CD4-positive, alpha-beta T cell treated with Interleukin-17A for 1 hour (primary cell): Measurements from ENCODE around the gene INTS6.

Source experiments
- DNase-seq: peaks from one replicate; pipeline ENCODE4 v3.0.0-alpha.2; 2020

INTS6 gene

GRCh38 chr13:51341232-51341631 lies 111.6 kb downstream of the INTS6 start:
- DNase-seq: no peak

GRCh38 chr13:51339952-51340732 lies 112.7 kb downstream of the INTS6 start:
- no peak for DNase-seq

GRCh38 chr13:51339354-51339753 lies 113.5 kb downstream of the INTS6 start, which contains the start of gene SERPINE3:
Gene SERPINE3 (plus strand): TSS chr13:51339691. CDS start chr13:51341092, 1,401 bp downstream.
- DNase-seq: no peak

GRCh38 chr13:51336746-51337145 lies 116.1 kb downstream of the INTS6 start:
- DNase-seq: no peak

GRCh38 chr13:51333826-51334225 lies 119.0 kb downstream of the INTS6 start:
- DNase-seq: no peak

- no peak for DNase-seq
These were observed 119.4 kb downstream of the INTS6 start for GRCh38 chr13:51333421-51333820.

GRCh38 chr13:51332566-51333361 lies 120.1 kb downstream of the INTS6 start:
- DNase-seq: no peak

GRCh38 chr13:51331354-51331861 lies 121.4 kb downstream of the INTS6 start:
- DNase-seq: no peak

- DNase-seq: no peak
These were observed 122.0 kb downstream of the INTS6 start for GRCh38 chr13:51330791-51331190.

GRCh38 chr13:51329606-51330005 lies 123.2 kb downstream of the INTS6 start:
- no peak for DNase-seq

GRCh38 chr13:51328488-51328887 lies 124.3 kb downstream of the INTS6 start:
- DNase-seq: no peak

GRCh38 chr13:51327961-51328360 lies 124.9 kb downstream of the INTS6 start:
- no peak for DNase-seq

- no peak for DNase-seq
These were observed 126.1 kb downstream of the INTS6 start for GRCh38 chr13:51326777-51327176.

- DNase-seq: no peak
These were observed 127.0 kb downstream of the INTS6 start for GRCh38 chr13:51325837-51326236.

GRCh38 chr13:51324714-51325420 lies 128.0 kb downstream of the INTS6 start:
- no peak for DNase-seq

- no peak for DNase-seq
These were observed 128.9 kb downstream of the INTS6 start for GRCh38 chr13:51323824-51324511.

- DNase-seq: no peak
These were observed 130.0 kb downstream of the INTS6 start for GRCh38 chr13:51322826-51323225.

GRCh38 chr13:51321836-51322235 lies 131.0 kb downstream of the INTS6 start:
- no peak for DNase-seq

- DNase-seq: no peak
These were observed 134.0 kb downstream of the INTS6 start for GRCh38 chr13:51318876-51319275.

GRCh38 chr13:51318015-51318414 lies 134.8 kb downstream of the INTS6 start:
- DNase-seq: no peak

GRCh38 chr13:51317262-51317661 lies 135.6 kb downstream of the INTS6 start:
- no peak for DNase-seq

- DNase-seq: no peak
These were observed 139.2 kb downstream of the INTS6 start for GRCh38 chr13:51313619-51314018.
